Suprapubic skin (tissue), 4 donors: ENCODE measurements around the gene DDX56. TPM values are rescaled to one million over a fixed set of nuclear protein-coding genes. Genes with fewer than 3 reads are reported as not detected.
A peak's percentile ranks its signal among the peaks of the same experiment; 100 is the strongest.
"Not testable (repeated sequence)": the region's sequence is repeated elsewhere in the genome, so short reads cannot be mapped to it uniquely, and the experiment has no call there.

Source experiments
- DNase-seq, 2 donors: peaks; one replicate each; pipeline ENCODE4 v3.0.0-alpha.2; 2019; ENCODE audit warnings: low spot score in 2 of 2
- H3K27ac ChIP-seq: fragments of 200-600 bp; sonication (generic); one replicate; pipeline ENCODE4 v1.5.1; 2019
- H3K27me3 ChIP-seq: fragments of 200-600 bp; sonication (generic); one replicate; pipeline ENCODE4 v1.5.1; 2019
- H3K36me3 ChIP-seq: fragments of 200-600 bp; sonication (generic); one replicate; pipeline ENCODE4 v1.5.1; 2019
- H3K4me1 ChIP-seq: fragments of 200-600 bp; sonication (generic); one replicate; pipeline ENCODE4 v1.5.1; 2019
- H3K4me3 ChIP-seq: fragments of 200-600 bp; sonication (generic); one replicate; pipeline ENCODE4 v1.5.1; 2019; ENCODE audit warnings: mild to moderate bottlenecking
- H3K9me3 ChIP-seq: fragments of 200-600 bp; sonication (generic); one replicate; pipeline ENCODE4 v1.5.1; 2019
- EP300 ChIP-seq: sonication (generic); formaldehyde crosslinking; IDR thresholded peaks from one replicate; pipeline ENCODE4 v1.6.1; 2017; ENCODE audit warnings: antibody characterized with exemption
- POLR2A ChIP-seq, 2 donors: fragments of 450-650 bp; IDR thresholded peaks; one replicate each; pipeline ENCODE4 v1.6.1; 2017; ENCODE audit warnings: antibody characterized with exemption in 2 of 2, mild to moderate bottlenecking in 2 of 2, moderate library complexity in 2 of 2
- POLR2AphosphoS5 ChIP-seq, 3 donors: sonication (generic); formaldehyde crosslinking; IDR thresholded peaks; one replicate each; pipeline ENCODE4 v1.6.1; 2017; ENCODE audit warnings: antibody characterized with exemption in 3 of 3
- WGBS: methylation state at CpG from one replicate; pipeline ENCODE4 v1.1.5; 2018; 5-methylcytosine and 5-hydroxymethylcytosine counted together
- total RNA-seq, 4 donors: library from RNA; depleted of rRNA; stranded (reverse); fragments of >200 nt; gene quantifications; one replicate each; pipeline ENCODE4 v1.1.0, GENCODE V29; 2016
- TF ChIP-seq, protein P1 (sequence below), 2 donors: fragments of 200-600 bp in 1 of 2; fragments of 450-650 bp in 1 of 2; sonication (generic) in 1 of 2; IDR thresholded peaks; one replicate each; pipeline ENCODE4 v1.5.1; 2016 to 2019; ENCODE audit warnings: antibody characterized with exemption in 2 of 2, mild to moderate bottlenecking in 1 of 2, moderate library complexity in 1 of 2

DDX56 gene
- total RNA-seq, 4 donors from 2014 or later: 58.3 to 109 (median 69.5) TPM

- peaks cover 77% of the 10 kb centered on the region for H3K36me3 ChIP-seq
- no peaks in the 10 kb centered on the region for H3K4me1 ChIP-seq
- H3K4me3 ChIP-seq: no peak overlapping the region
- no peak overlapping the region for H3K27ac ChIP-seq
- DNase-seq: peak in 1 of 2 donors; percentile 71
- 88% methylated on average over 5 of the region's 5 CpGs for WGBS
- H3K9me3 ChIP-seq: no peaks in the 10 kb centered on the region
- no peaks in the 10 kb centered on the region for H3K27me3 ChIP-seq
- no peak for TF ChIP-seq EP300
- TF ChIP-seq, protein P1, sequence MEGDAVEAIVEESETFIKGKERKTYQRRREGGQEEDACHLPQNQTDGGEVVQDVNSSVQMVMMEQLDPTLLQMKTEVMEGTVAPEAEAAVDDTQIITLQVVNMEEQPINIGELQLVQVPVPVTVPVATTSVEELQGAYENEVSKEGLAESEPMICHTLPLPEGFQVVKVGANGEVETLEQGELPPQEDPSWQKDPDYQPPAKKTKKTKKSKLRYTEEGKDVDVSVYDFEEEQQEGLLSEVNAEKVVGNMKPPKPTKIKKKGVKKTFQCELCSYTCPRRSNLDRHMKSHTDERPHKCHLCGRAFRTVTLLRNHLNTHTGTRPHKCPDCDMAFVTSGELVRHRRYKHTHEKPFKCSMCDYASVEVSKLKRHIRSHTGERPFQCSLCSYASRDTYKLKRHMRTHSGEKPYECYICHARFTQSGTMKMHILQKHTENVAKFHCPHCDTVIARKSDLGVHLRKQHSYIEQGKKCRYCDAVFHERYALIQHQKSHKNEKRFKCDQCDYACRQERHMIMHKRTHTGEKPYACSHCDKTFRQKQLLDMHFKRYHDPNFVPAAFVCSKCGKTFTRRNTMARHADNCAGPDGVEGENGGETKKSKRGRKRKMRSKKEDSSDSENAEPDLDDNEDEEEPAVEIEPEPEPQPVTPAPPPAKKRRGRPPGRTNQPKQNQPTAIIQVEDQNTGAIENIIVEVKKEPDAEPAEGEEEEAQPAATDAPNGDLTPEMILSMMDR (IDR thresholded peaks at IDR 0.05): no peak
- no peak for TF ChIP-seq POLR2A (IDR thresholded peaks at IDR 0.05)
- no peak for TF ChIP-seq POLR2AphosphoS5 (IDR thresholded peaks at IDR 0.05)
These were observed 7.0 kb downstream of the DDX56 start for GRCh38 chr7:44566680-44567079.

DNA sequence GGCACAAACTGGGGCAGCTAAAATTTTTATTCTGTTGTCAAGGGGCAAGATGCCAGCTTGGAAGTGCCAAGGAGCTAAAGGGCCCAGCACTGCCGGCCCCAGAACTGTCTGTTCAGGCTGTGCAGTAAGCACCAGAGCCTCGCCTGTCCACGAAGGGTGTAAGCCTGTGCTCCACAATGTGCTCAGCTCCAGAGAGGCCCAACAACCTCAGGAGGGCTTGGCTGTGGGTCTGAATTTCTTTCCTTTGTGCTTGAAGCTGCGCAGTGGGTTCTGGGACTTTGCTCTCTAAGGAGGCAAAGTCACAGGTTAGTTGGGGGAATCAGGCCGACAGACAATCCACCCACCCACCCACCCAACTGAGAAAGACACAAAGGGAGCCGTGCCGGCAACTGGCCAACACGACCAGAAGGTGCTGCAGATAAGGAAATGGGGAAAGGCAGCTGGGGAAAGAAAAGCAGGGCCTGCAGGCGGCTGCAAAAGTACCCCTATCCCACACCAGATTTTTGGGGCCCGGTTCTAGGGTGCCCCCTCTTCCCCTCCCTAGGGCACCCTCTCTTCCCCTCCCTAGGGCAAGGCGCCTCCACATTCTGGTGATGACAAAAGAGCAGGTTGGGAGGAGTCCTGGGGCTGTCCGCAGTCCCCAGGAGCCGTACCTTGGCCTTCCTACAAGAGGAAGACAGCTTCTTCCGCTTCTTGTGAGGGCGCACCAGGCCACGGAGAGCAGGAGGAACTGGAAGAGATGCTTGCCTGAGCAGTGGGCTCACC is 7.7 kb downstream of the DDX56 start:
- Histone ChIP-seq H3K36me3 (peaks cover 70% of the 10 kb centered on the region), H3K4me1 (no peaks in the 10 kb centered on the region), H3K27ac (no peak overlapping the region), H3K9me3 (no peaks in the 10 kb centered on the region), H3K27me3 (no peaks in the 10 kb centered on the region), H3K4me3 (no peak overlapping the region)
- peak in 1 of 2 donors; percentile 47 for DNase-seq
- no peak for TF ChIP-seq POLR2AphosphoS5 (IDR thresholded peaks at IDR 0.05)
- TF ChIP-seq, protein P1 (IDR thresholded peaks at IDR 0.05): peak in 1 of 2 donors; percentile 12
- 82% methylated on average over 12 of the region's 16 CpGs for WGBS

GRCh38 chr7:44565097-44565794 is 8.5 kb downstream of the DDX56 start:
- TF ChIP-seq, protein P1 (IDR thresholded peaks at IDR 0.05): peak; percentile 92 to 98
- TF ChIP-seq POLR2AphosphoS5 (IDR thresholded peaks at IDR 0.05) (no peak), EP300 (no peak), POLR2A (IDR thresholded peaks at IDR 0.05) (no peak)
- peak in 1 of 2 donors; percentile 79 for DNase-seq
- H3K36me3 ChIP-seq: peaks cover 62% of the 10 kb centered on the region
- H3K4me3 ChIP-seq: no peak overlapping the region
- no peak overlapping the region for H3K27ac ChIP-seq
- H3K9me3 ChIP-seq: no peaks in the 10 kb centered on the region
- H3K27me3 ChIP-seq: no peaks in the 10 kb centered on the region
- 70% methylated on average over 10 of the region's 13 CpGs for WGBS
- no peaks in the 10 kb centered on the region for H3K4me1 ChIP-seq

- peaks cover 56% of the 10 kb centered on the region for H3K36me3 ChIP-seq
- no peaks in the 10 kb centered on the region for H3K4me1 ChIP-seq
- TF ChIP-seq POLR2A (IDR thresholded peaks at IDR 0.05) (no peak), EP300 (no peak), POLR2AphosphoS5 (IDR thresholded peaks at IDR 0.05) (no peak)
- TF ChIP-seq, protein P1 (IDR thresholded peaks at IDR 0.05): no peak
- DNase-seq: peak in 1 of 2 donors; percentile 32
- no peaks in the 10 kb centered on the region for H3K9me3 ChIP-seq
- WGBS: 83% methylated on average over 1 of the region's 2 CpGs
- no peaks in the 10 kb centered on the region for H3K27me3 ChIP-seq
- H3K27ac ChIP-seq: no peak overlapping the region
- H3K4me3 ChIP-seq: no peak overlapping the region
These were observed 9.1 kb downstream of the DDX56 start for GRCh38 chr7:44564606-44565005.

DNA sequence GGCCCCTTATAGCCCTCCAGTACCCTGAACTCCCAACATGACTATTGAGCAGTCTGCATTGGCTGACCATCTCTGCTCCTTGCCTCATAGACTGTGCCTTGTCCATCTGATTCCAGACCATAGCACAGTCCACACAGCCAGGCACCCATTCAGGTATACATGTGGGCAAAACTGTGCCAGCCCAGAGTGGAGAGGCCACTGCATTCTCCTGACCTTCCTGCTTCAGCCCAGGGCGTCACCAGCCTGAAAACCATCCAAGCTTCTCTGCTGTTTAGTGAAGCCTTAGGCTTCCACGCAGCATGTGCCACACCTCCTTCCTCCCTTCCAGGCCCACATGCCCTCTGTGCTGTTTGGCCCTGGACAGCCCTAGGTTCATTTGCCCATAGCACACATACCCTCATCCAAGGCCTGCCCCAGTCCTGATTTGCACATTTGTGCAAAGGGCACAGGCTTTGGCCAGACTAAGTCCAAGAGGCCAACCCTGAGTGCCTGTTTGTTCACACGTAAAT is 10.5 kb downstream of the DDX56 start:
- peak in 1 of 2 donors; percentile 59 for DNase-seq
- WGBS: 66% methylated on average over 3 of the region's 3 CpGs
- Histone ChIP-seq H3K4me3 (no peak overlapping the region), H3K9me3 (no peaks in the 10 kb centered on the region), H3K27me3 (no peaks in the 10 kb centered on the region), H3K36me3 (peaks cover 42% of the 10 kb centered on the region), H3K27ac (no peak overlapping the region), H3K4me1 (no peaks in the 10 kb centered on the region)
- no peak for TF ChIP-seq POLR2A (IDR thresholded peaks at IDR 0.05)
- TF ChIP-seq EP300: no peak
- TF ChIP-seq, protein P1 (IDR thresholded peaks at IDR 0.05): no peak
- no peak for TF ChIP-seq POLR2AphosphoS5 (IDR thresholded peaks at IDR 0.05)

DNA sequence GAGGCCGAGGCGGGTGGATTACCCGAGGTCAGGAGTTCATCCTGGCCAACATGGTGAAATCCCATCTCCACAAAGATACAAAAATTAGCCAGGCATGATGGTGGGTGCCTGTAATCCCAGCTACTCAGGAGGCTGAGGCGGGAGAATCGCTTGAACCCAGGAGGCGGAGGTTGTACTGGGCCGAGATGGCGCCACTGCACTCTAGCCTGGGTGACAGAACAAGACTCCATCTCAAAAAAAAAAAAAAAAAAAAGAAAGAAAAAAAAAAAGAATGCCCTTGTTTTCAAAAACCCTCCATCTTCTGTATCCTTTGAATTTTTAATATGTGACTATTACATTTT is 11.1 kb downstream of the DDX56 start:
- 93% methylated on average over 7 of the region's 8 CpGs for whole genome bisulfite sequencing

More for the DNA sequence above, 11.1 kb downstream of the DDX56 start:
- not testable (repeated sequence) for H3K27me3 ChIP-seq, H3K27ac ChIP-seq, H3K4me3 ChIP-seq, DNase-seq, H3K4me1 ChIP-seq, H3K9me3 ChIP-seq
- peaks cover 36% of the 10 kb centered on the region for H3K36me3 ChIP-seq
